22Rv1 (cell line): ENCODE results near the gene RLN1.
A peak's percentile ranks its signal among the peaks of the same experiment; 100 is the strongest.

Source experiments
- H3K27ac ChIP-seq: fragments of 450-650 bp; 2 replicates; pipeline ENCODE4 v1.5.1; 2017
- CTCF ChIP-seq: fragments of 450-650 bp; IDR thresholded peaks from 2 replicates; pipeline ENCODE4 v1.5.1; 2017; ENCODE audit warnings: mild to moderate bottlenecking
- ZFX ChIP-seq: fragments of 450-650 bp; IDR thresholded peaks from 2 replicates; pipeline ENCODE4 v1.6.1; 2017; ENCODE audit warnings: antibody characterized with exemption, borderline replicate concordance

RLN1 gene, protein sequence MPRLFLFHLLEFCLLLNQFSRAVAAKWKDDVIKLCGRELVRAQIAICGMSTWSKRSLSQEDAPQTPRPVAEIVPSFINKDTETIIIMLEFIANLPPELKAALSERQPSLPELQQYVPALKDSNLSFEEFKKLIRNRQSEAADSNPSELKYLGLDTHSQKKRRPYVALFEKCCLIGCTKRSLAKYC

DNA sequence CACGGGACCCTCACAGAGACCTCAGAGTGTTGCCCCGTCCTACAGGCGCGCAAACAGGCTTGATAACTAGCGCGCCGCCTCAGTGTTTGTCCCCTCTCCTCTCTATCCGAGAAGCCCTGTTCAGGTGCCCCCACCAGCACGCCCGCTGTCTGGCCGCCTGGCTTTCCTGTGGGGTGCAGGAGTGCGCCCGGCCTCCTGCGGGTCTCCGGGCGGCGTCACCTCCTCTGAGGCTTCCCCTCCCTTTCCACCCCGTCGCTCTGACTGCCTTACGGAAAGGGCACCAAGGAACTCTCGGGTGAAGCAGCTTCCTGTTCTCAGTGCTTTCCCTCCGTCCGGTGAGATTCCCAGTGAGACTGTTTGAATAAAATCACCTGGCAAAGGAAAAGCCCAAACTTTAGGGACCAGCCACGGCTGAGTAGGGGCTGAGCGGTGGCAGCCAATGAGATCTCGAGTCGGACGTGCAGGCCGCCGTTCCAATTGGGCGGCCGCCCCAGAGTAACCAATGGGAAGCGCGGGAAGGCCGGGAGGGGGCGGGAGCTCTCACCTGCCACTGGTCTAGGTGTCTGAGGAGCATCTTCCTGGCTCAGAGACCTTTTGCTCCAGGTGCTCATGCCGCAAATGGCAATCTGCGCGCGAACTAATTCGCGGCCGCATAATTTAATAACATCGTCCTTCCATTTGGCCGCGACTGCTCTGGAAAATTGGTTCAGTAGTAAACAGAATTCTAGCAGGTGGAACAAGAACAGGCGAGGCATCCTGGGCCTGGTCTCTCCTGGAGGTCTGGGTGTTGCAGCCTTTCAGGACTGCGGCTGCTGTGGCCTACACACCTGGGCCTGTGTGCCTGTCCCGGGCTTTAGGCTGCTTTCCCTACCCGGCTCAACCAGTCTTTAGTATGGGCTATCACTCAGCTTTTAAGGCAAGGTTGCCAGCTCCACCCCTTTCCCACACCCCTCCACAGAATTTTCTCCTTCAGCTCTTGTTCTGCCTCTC, at the start of gene RLN1:
TSS of gene RLN1 (minus strand) at position 885 of the 990 bp plus-strand sequence. CDS start at position 755, 130 bp downstream.
- H3K27ac ChIP-seq, result 0 out of 2 replicates have a peak within 1 kb of the TSS, but pooled peaks have one; percentile 31

DNA sequence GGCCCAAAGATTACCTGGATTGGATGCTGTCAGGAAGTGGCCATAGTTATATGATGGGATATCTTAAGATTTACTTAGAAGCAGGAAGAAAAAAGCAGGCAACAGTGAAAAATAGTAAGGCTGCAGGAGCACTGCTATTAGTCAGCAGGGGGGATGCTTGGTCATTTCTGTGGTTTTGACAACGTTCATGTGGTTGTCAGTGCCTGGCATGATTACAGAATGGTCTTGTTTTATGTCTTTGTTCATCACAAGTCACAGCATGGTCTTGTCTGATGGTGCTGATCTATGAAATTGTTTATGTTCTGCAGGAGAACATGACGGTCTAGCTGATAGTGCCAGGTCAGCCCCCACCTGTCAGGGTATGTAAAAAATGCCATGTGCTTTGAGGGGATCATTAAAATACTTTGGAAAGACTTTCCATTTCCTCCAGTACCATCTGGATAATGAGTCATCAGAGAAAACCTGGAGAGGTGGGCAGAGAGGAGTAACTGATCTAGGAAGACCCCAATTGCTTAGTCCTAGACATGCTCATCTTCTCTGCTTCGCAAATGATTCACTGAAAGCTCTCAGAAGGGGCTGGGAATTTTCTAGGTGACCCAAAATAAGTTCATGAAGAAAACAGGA, 49.5 kb upstream of the RLN1 start:
- no peak for TF ChIP-seq CTCF
- TF ChIP-seq ZFX, result no peak
- H3K27ac ChIP-seq, result no peak overlapping the region

GRCh38 chr9:5388026-5388819, 48.5 kb upstream of the RLN1 start:
- TF ChIP-seq CTCF, result no peak
- no peak for TF ChIP-seq ZFX
- H3K27ac ChIP-seq, result no peak overlapping the region

GRCh38 chr9:5384436-5384835, 44.8 kb upstream of the RLN1 start:
- H3K27ac ChIP-seq, result no peak overlapping the region
- no peak for TF ChIP-seq ZFX
- no peak for TF ChIP-seq CTCF

DNA sequence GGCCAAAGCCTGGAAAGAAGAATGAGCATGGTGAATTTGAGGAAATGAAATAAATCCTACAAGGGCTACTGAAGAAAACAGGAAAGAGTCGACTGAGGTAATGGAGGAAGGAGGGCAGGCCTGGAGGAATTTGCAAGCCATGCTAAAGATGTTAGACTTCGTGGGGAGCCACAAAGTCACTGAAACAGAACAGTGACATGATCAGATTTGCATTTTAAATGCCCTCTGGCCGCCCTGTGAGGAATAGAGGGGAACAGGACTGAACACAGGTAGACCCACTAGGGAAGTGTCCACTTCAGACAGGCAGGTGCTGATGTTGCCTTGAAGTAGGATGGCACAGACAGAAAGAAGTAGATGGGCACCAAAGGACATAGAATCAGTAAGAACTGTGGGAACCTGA, 42.8 kb upstream of the RLN1 start:
- no peak overlapping the region for H3K27ac ChIP-seq
- TF ChIP-seq CTCF (no peak), ZFX (no peak)

DNA sequence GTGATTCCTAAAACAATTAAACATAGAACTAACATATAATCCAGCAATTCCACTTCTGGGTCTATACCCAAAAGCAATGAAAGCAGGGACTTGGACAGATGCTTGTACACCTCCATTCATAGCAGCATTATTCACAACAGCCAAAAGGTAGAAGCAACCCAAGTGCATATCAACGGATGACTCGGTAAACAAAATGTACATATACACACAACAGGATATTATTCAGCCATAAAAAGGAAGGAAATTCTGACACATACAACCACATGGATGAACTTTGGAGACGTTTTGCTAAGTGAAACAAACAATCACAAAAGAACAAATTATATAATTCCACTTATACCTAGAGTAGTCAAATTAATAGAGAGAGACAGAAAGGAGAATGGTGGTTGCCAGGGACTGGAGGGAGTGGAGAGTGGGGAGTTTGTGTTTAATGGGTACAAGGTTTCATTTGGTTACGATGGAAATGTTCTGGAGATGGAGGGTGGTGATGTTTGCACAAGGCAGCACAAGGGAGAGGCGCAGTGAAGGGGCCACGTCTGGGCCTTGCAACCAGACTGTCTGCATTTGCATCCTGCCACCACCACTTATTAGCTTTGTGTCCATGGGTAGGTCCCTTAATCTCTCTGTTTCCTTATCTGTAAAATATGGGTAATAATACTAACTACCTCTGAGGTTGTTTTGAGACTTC, 36.3 kb upstream of the RLN1 start:
- H3K27ac ChIP-seq, result no peak overlapping the region
- no peak for TF ChIP-seq ZFX
- no peak for TF ChIP-seq CTCF

DNA sequence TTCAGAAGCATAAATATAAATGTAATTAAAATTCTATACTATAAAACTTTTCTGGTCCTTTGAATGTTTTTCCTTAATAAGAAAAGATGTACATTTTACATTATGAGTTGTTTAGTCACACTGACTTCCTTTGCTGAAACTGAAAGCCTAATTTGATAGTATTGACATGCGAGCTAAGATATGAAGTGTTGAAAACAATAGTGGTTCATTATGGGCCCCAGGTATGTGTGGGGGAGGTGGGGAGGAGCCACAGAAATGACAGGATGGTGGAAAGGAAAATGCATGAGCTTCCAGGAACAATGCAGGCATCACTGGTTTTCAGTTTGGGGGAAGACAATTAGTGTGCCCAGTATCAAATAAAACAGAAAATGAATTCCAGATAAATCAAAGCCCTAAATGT, 35.4 kb upstream of the RLN1 start:
- no peak overlapping the region for H3K27ac ChIP-seq
- TF ChIP-seq CTCF (no peak), ZFX (no peak)
